GM19324 (cell line): Measurements from ENCODE around the gene SLC15A1.

ENCODE experiments used
- ATAC-seq: cut with Tn5 transposase; IDR thresholded peaks from one replicate; pipeline ENCODE4 v1.9.1; 2021; ENCODE audit warnings: mild to moderate bottlenecking, moderate library complexity; ENCODE audit not compliant: unreplicated experiment, low FRiP score

Gene SLC15A1

DNA sequence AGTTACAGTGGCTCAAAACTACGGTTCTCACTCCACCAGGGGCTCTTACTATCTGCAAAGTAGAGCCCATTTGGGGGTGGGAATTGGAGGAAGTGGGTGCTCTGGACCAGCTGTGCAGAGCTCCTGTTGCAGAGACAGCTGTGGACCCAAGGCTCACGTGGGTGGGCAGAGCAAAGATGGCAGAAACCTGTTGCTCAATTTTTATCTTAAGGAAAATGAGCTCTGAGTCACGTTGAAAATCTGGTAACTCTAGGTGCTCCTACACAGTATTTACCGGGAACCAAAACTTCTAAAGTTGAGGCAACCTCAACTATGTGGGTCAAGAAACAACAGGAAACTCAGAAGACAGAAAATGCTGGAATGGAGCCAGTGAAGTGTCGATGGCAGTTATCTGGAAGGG is 30.2 kb upstream of the SLC15A1 start:
- no peak for ATAC-seq

DNA sequence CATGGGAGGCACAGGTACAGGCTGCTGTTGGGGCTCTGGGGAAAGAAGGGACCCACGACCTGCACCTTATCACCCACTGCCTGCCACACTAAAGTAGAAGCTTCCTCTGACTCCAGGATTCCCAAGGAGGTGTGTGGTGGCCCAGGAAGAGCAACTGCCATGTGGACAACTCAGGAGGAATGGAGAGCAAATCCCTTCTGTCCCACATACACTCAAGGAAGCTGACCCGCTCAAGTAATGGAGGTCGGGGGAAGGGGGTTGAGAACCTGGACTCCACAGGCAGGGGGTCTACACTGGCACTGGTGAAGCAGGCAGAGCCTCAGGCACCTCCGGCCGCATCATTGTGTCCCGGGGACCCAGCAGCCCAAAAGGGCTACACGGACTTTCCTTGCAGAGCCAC is 29.4 kb upstream of the SLC15A1 start:
- ATAC-seq, result no peak

DNA sequence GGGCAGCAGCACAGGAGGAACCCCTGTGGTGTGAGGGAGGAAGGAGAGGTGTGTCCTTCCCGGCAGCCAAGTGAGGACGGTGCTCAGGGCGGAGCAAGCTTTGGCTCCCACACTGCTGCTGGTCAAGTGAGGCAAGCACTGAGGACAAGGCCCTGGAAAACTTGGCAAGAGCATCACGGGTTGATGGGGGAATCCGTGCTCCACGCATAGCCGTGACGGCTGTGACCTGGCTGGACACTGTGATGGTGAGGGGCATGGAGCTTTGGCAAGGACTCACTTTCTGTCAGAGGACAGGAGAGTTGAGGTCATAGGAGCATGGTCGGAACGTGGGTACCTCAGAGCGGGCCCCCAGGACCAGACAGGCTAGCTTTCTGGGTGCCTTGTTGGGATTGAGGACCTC is 29.0 kb upstream of the SLC15A1 start:
- ATAC-seq, result no peak

DNA sequence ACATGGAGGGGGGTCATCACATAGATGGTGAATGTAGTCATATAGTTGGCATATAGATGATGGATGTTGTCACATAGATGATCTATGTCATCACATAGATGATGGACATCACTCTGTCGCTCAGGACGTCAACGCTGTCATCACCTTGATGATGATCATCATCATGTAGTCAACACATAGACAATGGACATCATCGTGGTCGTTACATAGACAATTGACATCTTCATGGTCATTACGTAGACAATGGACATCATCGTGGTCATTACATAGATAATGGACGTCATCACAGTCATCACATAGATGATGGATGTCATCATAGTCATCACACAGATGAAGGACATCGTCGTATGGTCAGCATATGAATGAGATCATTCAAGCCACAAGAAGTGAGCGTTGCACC is 28.6 kb upstream of the SLC15A1 start:
- ATAC-seq, result no peak

DNA sequence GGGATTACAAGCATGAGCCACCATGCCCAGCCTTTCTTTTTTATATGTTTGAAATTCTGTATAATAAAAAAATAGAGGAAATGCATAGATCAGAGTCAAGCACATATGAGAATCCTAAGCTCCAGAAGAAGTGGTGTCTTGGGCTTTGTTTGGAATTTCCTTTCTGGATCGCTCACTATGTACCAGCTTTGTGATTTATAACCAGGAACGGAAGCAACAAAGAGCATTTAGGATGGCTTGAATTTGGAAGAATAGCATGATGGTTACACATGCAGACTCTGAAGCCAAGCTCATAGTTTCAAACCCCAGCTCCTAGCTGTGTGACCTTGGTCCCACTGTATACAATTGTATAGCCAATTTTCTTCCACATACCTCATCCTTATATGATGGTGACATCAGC is 28.0 kb upstream of the SLC15A1 start:
- ATAC-seq, result no peak

DNA sequence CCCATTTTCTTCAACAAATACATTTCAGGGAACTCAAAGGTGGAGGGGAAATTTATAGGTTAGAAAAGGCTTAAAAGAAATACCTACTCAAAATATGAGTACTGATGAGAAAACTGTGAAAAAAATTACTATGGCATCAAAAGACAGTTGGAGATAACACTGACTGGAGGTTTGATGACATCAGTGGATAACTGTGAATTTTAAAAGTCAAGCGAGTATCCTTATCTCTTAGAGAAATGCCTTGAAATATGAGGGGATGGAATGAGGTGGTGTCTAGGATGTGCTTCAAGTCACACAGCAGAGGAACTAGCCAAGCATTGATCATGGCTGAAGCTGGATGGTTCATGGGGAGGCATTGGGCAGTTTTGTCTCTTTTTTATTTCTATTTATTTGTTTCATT is 27.2 kb upstream of the SLC15A1 start:
- no peak for ATAC-seq

DNA sequence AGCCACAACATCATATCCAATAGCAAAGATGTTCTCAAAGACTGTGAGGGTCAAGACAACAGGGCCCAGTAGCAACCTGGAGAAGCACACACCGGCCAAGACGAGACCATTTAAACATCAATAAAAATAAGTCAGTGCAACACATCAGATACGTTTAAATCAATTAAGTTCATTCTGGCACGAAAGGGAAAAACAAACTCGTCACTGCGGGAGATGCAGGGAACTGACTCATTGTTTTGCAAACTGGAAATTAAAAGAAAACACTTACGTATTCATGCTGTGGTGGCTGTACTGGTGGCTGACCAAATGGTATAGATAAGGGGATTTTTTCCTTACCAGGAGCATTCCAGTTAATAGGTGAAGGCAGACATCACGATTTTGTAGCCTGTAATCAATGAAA is 26.3 kb upstream of the SLC15A1 start:
- no peak for ATAC-seq

DNA sequence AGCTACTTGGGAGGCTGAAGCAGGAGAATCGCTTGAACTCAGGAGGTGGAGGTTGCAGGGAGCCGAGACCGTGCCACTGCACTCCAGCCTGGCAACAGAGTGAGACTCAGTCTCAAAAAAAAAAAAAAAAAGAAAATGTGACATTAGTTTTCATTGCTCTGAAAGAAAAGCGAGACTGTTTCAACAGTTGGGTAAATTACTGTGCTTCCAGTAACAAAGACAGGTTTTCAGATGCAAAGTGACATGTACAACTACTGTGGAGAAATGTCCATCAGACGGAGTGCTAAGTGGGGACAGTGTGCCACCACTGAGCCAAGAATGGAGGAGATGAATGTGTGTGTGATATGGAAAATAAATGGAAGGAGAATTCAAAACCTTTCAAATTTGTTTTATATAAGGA is 24.2 kb upstream of the SLC15A1 start:
- ATAC-seq, result no peak

DNA sequence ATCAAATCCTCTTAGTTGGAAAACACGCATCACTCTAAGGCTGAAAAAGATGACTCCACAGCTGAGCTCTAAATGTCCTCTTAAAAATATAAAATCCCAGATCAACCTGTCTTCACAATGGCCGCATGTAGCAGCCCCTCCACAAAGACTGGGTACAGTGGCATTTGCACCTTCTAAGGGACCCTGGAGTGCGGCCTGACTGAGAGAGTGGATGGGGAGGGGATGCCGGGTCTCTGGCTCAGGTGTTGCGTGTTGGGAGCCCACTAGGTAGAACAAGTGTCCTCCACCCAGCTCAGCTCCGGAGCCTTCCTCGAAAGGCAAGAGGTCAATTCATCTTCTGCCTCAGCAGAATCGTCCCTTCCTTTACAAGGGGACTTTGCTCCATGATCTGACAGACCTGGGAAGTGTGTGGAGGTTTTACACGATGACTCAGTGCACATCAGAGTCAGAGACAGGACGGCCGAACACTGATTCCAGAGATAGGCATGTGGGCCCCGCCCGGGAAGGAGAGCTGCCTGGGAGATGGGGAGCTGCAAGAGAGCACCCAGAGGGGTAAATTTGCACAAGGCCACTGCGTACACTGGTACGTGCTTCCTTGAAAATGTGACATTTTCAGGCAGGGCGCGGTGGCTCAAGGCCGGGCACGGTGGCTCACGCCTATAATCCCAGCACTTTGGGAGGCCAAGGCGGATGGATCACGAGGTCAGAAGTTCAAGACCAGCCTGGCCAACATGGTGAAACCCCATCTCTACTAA is 23.5 kb upstream of the SLC15A1 start:
- no peak for ATAC-seq

DNA sequence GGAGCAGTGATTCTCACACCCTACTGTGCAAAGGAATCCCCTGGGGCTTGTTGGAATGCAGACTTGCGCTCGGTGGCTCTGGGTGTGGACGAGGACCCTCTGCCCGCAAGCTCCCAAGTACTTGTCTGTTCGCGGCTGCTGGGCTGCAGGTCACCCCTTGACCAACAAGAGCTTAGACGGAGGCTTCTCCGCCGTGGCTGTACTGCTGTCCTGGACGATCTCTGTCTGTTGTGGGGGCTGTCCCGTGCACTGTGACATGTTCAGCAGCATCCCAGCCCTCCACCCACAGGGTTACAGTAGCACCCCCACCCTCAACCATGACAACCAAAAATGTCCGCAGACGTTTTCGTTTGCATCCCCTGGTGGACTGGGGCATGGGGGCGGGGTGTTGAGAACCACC is 22.9 kb upstream of the SLC15A1 start:
- ATAC-seq, result no peak

DNA sequence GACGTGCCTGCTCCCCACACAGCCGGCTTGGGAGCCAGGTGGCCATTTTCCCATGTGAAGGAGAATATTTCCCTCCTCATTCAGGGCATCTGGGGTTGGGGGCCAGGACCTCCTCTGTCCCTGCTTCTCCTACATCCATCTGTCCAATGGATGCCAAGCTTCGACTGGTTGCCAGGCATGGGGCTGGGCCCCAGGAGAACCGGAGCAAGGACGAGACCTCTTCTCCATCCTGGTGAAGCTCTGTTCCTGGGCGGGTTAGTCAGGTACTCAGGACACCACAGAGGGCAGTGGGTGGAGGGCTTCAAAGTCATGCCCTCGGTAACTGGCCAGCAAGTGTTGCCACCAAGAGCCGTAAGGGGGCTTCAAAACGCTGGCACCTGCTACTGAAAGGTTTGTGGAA is 22.3 kb upstream of the SLC15A1 start:
- no peak for ATAC-seq

DNA sequence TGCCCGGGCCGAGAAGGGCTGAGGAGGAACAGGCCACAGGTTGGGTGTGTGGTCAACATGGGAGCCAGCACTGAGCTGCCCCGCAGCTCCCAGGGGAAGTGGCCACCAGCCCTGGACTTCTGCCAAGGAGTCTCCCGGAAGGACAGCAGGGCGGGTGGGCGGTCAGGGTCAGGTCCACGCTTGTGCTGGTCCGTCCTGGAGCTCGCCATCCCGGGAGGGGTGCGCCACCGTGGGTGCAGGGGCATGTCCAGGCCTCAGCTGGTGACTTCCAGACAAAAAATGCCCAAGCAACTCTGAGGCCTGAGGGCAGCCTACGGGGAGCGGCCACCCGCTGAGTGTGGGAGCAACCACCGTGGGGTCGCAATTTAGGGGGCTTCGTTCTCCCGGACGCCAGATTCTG is 21.4 kb upstream of the SLC15A1 start:
- ATAC-seq, result no peak

DNA sequence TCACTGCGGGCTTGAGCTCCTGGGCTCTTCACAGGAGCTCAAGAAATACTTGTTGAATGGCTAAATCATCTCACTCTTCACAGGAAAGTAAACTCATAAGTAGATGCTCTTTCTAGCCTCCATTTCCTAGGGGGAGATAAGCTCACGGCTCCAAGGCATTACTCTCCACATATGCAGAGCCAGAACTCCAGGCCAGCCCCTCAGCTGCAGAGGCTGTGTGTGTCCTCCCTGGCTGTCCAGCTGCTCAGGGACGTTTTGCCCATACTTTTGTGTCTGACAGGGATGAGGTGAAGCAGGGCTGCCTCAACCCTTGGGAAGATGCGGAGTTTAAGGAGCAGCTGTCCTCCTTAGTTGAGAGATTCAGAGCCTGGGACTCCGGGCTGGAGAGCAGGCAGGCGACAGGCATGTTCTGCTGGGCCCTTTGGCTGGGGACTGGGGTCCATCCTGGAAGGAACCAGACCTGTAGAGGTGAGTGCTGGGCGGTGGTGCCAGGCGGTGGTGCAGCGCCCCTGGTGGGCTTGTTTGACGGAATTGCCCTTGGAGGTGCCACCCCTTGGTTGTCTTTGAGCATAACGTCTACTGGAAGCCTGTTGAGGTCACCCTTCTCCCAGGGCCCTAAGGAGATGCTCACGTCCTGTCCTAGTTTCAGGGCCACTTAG is 20.5 kb upstream of the SLC15A1 start:
- ATAC-seq, result no peak

DNA sequence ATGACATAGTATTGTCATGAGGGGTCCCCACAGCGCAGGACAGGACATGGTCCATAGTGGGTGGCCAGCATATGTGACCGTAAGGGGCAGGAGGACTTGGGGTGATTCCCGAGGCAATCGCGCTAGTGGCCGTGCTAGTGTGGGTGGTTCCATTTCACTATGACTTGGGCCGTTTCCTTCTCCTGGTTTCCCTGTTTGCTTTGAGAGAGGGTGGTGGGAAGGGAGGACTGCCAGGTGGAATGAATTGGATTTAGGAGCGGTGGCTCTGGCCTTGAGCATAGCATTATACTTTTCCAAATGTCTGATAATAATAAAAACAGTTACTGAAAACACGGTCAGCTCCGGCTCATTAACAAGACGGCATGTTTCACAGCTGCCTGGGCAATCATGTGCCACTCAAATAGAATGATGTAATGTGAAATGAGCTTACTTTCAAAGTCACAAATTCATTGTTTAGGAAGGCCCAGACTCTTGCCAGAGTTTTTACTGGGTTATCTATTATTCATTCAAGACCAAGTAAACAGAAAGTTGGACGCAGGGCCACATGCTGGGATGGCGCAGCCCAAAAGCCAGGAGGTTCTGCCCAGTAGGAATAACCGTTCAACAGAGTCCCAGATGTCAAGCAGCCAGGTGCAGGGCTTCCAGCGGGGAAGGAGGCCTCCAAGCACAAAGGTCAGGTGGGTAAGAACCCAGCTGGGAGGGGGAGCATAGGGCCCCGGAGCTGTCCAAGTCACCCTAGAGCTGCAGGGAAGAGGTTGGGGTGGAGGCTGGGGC is 19.6 kb upstream of the SLC15A1 start:
- ATAC-seq, result no peak

DNA sequence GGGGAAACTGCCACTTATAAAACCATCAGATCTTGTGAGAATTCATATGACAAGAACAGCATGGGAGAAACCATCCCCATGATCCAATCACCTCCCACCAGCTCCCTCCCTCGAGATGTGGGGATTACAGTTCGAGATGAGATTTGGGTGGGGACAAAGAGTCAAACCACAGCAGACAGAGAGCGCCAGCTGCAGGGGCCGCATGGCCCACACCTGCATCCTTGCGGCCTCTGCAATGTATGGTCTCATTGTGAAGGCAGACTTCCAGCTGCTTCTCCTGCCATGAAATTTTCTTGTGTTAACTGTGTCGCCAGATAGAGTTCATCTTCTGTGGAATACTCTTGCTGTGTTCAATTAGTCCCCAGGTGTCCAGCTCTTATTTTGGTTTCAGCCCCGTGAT is 17.3 kb upstream of the SLC15A1 start:
- no peak for ATAC-seq

DNA sequence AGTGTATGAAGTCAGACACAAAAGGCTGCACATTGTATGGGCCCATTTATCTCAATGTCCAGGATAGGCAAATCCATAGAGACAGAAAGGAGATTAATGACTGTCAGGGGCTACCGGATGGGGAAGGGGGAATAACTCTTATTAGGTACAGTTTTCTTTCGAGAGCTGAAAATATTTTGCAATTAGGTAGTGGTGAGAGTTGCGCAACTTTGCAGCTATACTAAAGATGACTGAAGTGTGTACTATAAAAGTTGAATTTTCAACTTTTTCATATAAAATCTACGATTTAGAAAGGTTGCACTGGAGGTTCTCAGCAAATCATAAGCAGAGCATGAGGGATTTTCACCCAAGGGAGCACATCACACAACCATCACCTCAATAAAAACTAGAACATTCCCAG is 16.1 kb upstream of the SLC15A1 start:
- ATAC-seq, result no peak

DNA sequence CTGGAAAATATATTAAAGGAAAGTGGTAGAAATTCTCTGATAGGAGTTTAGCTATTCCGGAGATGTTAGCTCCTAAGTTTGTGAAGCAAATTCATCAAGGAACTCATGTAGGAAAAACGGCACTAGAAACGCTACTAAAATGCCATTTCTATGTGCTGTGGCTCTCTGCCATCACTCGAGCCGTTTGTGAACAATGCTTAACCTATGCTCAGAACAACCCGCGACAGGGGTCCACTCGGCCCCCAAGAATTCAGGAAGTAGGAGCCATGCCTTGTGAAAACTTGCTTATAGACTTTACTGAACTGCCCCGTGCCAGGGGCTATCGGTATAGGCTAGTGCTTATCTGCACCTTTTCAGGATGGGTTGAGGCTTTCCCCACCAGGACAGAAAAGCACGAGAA is 14.2 kb upstream of the SLC15A1 start:
- ATAC-seq, result no peak

DNA sequence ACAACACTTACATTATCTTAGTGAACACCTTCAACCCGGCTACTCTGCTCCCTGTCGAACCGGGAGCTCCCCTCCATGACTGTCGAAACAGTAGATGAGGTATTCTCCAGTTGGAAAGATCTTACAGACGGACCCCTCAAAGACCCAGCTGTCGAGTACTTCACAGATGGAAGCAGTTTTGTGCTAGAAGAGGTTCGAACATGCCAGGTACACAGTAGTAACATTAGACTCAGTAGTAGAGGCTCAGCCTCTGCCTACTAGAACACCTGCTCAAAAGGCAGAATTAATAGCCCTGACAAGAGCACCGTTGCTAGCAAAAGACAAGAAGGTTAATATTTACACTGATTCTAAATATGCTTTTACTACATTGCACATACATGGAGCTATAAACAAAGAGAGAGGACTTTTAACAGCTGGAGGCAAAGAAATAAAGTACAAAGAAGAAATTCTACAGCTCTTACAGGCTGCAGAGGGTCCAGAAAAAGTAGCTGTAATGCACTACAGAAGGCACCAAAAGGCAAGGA is 13.6 kb upstream of the SLC15A1 start:
- no peak for ATAC-seq

DNA sequence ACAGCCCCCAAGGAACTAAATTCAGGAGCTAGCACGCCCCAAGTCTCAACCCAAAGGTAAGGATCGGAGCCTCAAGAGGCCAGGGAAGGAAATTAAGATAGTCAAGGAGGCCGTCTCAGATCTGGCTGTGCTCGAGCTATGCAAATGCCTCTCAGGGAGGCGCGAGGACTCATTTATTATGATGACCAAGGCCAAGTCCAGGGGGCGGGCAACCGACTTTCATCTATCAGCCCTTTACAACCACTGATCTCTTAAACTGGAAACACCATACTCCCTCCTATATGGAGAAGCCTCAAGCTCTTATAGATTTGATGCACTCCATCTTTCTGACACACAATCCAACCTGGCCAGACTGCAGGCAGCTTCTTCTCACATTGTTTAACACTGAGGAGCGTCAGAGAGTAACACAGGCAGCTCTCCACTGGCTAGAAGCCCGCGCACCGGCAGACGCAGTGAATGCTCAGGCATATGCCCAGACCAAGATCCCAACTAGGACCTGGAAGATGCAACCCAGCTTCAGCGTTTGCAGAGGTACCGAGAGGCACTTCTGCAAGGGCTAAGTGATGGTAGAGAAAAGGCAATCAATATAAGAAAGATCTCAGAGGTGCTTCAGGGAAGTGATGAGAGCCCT is 9.6 kb upstream of the SLC15A1 start:
- peak; percentile 34 for ATAC-seq

DNA sequence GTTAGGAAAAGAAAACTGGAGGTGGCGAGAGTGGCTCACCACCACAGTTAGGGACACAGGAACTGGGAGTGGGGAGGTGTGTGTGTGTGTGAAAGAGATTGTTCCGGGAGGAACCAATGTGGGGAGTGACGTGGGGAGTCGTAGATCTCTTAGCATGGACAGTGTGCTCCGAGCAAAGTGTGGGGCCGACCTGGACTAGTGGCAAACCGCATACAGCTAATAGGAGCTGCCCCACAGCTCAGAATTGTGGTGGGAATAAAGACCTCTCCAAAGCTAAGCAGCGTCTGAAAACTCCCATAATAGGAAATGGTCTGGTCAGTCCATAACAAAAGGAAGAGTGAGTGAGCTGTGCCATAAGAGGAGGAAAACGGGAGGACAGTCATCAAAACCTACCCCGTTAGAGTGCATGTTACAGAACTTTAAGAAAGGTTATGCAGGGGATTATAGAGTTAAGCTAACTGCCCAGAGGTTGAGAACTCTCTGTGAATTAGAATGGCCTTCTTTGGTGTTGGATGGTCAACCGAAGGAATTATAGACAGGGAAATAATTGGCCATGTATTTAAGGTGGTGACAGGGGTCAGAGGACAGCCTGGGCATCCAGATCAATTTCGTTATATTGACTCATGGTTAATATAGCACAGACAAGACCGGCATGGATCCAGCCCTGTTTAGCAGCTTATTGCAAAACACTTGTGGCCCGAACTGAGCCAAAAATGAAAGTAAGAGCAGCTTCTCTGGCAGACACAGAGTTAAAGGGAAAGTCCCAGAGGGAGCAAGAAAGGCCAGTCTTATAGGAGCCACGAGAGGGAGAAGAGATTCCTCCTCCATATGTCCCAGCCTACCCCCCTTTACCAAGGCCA is 8.9 kb upstream of the SLC15A1 start:
- ATAC-seq, result peak; percentile 82
